Psoas muscle (tissue), 8 donors: ENCODE results near the gene DDX4. TPM values are rescaled to one million over a fixed set of nuclear protein-coding genes. Genes with fewer than 3 reads are reported as not detected.
"Not testable (repeated sequence)": the region's sequence is repeated elsewhere in the genome, so short reads cannot be mapped to it uniquely, and the experiment has no call there.

Experiments used
- ATAC-seq, 4 donors: fragments of 200-7000 bp; cut with Tn5 transposase; one replicate each; pipeline ENCODE4 v1.9.1; 2020; ENCODE audit warnings: moderate library complexity in 3 of 4, mild to moderate bottlenecking in 2 of 4
- DNase-seq, 2 donors: peaks; one replicate each; pipeline ENCODE4 v3.0.0-alpha.2; 2020
- H3K27ac ChIP-seq: fragments of 200-600 bp; one replicate; pipeline ENCODE4 v1.8.0; 2022
- H3K27me3 ChIP-seq, 3 donors: fragments of 200-600 bp in 1 of 3; one replicate each; pipeline versions ENCODE4 v1.6.1 to v1.8.0; 2013 to 2022; ENCODE audit warnings: low read length in 2 of 3, mild to moderate bottlenecking in 2 of 3, moderate library complexity in 1 of 3; ENCODE audit not compliant: insufficient read depth in 3 of 3
- H3K36me3 ChIP-seq, 2 donors: fragments of 200-600 bp in 1 of 2; one replicate each; pipeline versions ENCODE4 v1.6.1 to v1.8.0; 2013 to 2022; ENCODE audit warnings: low read depth in 1 of 2, mild to moderate bottlenecking in 1 of 2, moderate library complexity in 1 of 2; ENCODE audit not compliant: insufficient read depth in 1 of 2
- H3K4me1 ChIP-seq: fragments of 200-600 bp; one replicate; pipeline ENCODE4 v1.8.0; 2022
- H3K4me3 ChIP-seq: fragments of 200-600 bp; one replicate; pipeline ENCODE4 v1.8.0; 2022; ENCODE audit warnings: mild to moderate bottlenecking
- H3K9me3 ChIP-seq: fragments of 200-600 bp; one replicate; pipeline ENCODE4 v1.8.0; 2022
- WGBS, 3 donors: extraction: QIAGEN DNeasy Blood & Tissue Kit; methylation state at CpG; one replicate each; pipeline versions ENCODE4 v1.1.6 to v1.1.7; 2013; 5-methylcytosine and 5-hydroxymethylcytosine counted together
- intact Hi-C, 2 donors: fragments of 100-400 bp; cut with DNase I; formaldehyde crosslinking; loops; one replicate each; pipeline versions ENCODE4 v1.11.0 to v1.14.2; 2022
- polyA plus RNA-seq, 3 donors: library from polyadenylated mRNA; stranded (reverse); fragments of 200-250 nt; gene quantifications; one replicate each; pipeline ENCODE4 v1.2.3, GENCODE V29; 2013
- total RNA-seq, 4 donors: library from RNA; stranded (reverse); fragmentation: NEBNext Ultra II Directional in 2 of 4; extraction: Animal tissue kit (Norgen Biotek cat#: 25700) in 2 of 4; gene quantifications; one replicate each; pipeline versions ENCODE4 v1.2.1 to v1.2.4, GENCODE V29; 2021 to 2023
- TF ChIP-seq, protein P1 (sequence below): fragments of 200-600 bp; IDR thresholded peaks from one replicate; pipeline ENCODE4 v1.8.0; 2022; ENCODE audit warnings: antibody characterized with exemption
- donor health status: healthy with polysubstance abuse.
- donor health status: DM: no; HTN: no; CAD: no; lungs with moderate emphysema.
- donor health status: Bipolar disorder and iron deficiency.
- donor health status: healthy.
- donor health status: DM: yes; HTN: yes; CAD: no.
- donor health status: DM: no; HTN: no; CAD: no.
- donor health status: DM: no; HTN: no; CAD: no.
- donor health status: DM: yes; HTN: yes; CAD: no.

DDX4 gene
- total and polyA plus RNA-seq, 7 donors, result 0.03 to 0.18 TPM; not detected in 5

DNA sequence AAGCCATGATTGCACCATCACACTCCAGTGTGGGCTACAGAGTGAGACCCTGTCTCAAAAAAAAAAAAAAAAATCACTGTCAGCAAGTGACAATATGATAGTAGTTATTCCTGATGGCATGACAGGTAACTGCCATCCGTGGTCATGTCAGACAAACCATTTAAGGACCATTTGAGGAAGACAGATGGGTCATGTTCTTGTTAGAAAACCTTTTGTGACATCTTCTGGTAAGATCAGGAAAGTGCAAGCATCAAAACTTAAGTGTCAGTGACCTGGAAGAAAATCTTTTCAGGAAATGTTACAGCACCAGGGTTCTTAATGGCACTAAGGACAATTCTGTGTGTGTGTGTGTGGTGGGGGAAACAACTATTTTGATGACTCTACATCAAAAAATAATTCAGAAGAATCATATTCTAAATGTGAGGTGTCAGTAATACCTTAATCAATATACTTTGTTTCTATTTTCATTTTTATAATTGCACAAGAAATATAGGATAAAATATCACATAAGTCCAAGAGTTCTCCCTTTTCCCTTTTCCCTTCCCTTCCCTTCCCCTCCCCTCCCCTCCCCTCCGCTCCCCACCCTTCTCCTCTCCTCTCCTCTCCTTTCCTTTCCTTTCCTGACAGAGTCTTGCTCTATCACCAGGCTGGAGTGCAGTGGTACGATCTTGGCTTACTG lies 43.6 kb upstream of the DDX4 start:
- peak; percentile 25 to 60 (median 46) for ATAC-seq

DNA sequence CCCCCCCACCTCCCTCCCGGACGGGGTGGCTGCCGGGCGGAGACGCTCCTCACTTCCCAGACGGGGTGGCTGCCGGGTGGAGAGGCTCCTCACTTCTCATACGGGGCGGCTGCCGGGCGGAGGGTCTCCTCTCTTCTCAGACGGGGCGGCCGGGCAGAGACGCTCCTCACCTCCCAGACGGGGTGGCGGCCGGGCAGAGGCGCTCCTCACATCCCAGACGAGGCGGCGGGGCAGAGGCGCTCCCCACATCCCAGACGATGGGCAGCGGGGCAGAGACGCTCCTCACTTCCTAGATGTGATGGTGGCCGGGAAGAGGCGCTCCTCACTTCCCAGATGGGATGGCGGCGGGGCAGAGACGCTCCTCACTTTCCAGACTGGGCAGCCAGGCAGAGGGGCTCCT lies 41.2 kb upstream of the DDX4 start:
- H3K36me3 ChIP-seq, H3K9me3 ChIP-seq, DNase-seq, H3K27ac ChIP-seq, H3K4me3 ChIP-seq, ATAC-seq, H3K27me3 ChIP-seq: not testable (repeated sequence)
- H3K4me1 ChIP-seq, result peaks cover 11% of the 10 kb centered on the region
- intact Hi-C loops, result loop anchor here in 1 of 2 donors (5.0 kb wide), 1 partner anchor 524 kb away; the partner anchor contains the start of gene CDC20B
- WGBS, 3 donors, result 94 to 99% (median 97%) methylated on average over 12 to 28 of the region's 31 CpGs

More for the DNA sequence above, 43.6 kb upstream of the DDX4 start:
- Histone ChIP-seq H3K27me3 (no peaks in the 10 kb centered on the region), H3K9me3 (no peaks in the 10 kb centered on the region), H3K27ac (no peak overlapping the region), H3K4me1 (peaks cover 20% of the 10 kb centered on the region), H3K36me3 (peaks cover 0 to 9% of the 10 kb centered on the region in 2 donors), H3K4me3 (no peak overlapping the region)
- 64 to 74% (median 69%) methylated on average over 3 of the region's 3 CpGs for WGBS, 3 donors
- DNase-seq, result no peak
- intact Hi-C loops, result loop anchor here (5.0 kb wide), 4 partner anchors 272 to 367 kb away; no protein-coding TSS in a partner anchor
- TF ChIP-seq, protein P1, sequence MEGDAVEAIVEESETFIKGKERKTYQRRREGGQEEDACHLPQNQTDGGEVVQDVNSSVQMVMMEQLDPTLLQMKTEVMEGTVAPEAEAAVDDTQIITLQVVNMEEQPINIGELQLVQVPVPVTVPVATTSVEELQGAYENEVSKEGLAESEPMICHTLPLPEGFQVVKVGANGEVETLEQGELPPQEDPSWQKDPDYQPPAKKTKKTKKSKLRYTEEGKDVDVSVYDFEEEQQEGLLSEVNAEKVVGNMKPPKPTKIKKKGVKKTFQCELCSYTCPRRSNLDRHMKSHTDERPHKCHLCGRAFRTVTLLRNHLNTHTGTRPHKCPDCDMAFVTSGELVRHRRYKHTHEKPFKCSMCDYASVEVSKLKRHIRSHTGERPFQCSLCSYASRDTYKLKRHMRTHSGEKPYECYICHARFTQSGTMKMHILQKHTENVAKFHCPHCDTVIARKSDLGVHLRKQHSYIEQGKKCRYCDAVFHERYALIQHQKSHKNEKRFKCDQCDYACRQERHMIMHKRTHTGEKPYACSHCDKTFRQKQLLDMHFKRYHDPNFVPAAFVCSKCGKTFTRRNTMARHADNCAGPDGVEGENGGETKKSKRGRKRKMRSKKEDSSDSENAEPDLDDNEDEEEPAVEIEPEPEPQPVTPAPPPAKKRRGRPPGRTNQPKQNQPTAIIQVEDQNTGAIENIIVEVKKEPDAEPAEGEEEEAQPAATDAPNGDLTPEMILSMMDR, result peak; percentile 36

DNA sequence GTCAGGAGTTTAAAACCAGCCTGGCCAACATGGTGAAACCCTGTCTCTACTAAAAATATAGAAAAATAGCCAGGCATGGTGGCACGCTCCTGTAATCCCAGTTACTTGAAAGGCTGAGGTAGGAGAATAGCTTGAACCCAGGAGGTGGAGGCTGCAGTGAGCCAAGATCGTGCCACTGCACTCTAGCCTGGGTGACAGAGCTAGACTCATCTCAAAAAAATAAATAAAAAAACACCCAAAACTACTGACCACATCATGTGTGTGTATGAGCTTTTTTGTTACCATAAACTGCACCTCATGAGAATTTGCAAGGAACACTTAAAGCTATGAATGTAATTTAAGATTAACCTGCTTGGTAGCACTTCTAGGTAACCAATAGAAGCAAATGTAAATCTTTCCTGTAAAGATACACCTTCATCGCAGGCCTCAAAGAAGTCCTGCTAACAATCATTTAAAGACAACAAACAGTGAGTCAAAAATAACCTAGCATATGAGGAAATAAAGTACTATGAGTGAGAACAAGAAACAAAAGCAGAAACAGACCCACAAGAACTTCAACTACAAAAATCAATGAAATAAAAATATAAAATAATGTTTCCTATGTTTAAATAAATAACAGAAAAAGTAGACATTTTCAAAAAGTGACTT lies 38.7 kb upstream of the DDX4 start:
- Histone ChIP-seq H3K4me3 (no peak overlapping the region), H3K27ac (no peak overlapping the region), H3K4me1 (peaks cover 5% of the 10 kb centered on the region), H3K27me3 (no peaks in the 10 kb centered on the region), H3K9me3 (no peaks in the 10 kb centered on the region), H3K36me3 (peaks cover 0 to 19% of the 10 kb centered on the region in 2 donors)
- intact Hi-C loops, result loop anchor here in 1 of 2 donors (5.0 kb wide), 1 partner anchor 527 kb away; the partner anchor contains the start of gene CDC20B
- ATAC-seq, result peak in 1 of 4 donors; percentile 47
- TF ChIP-seq, protein P1, result no peak
- 61 to 88% (median 68%) methylated on average over 3 of the region's 3 CpGs for WGBS, 3 donors
- DNase-seq, result no peak

DNA sequence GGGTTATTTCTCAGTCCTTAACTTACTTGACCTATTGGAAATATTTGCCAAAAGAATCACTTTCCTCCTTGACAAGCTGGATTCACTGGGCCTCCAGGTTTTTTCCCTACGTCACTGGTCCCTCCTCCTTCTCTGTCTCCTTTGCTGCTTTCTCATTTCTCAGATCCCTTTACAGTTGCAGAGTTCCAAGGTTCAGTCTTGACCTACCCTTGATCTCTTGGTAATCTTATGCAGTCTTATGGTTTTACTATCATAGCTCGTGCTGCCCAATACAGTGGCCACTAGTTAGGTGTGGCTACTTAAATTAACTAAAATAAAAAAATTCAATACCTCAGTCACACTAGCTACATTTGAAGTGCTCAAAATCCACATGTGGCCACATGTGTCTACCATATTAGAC lies 37.1 kb upstream of the DDX4 start:
- H3K4me3 ChIP-seq, result no peak overlapping the region
- no peaks in the 10 kb centered on the region for H3K27me3 ChIP-seq
- no peaks in the 10 kb centered on the region for H3K9me3 ChIP-seq
- intact Hi-C loops, result no loop called here
- 71 to 98% (median 73%) methylated on average over 1 to 2 of the region's 2 CpGs for WGBS, 3 donors
- H3K36me3 ChIP-seq, result peaks cover 0 to 22% of the 10 kb centered on the region in 2 donors
- H3K27ac ChIP-seq, result no peak overlapping the region
- H3K4me1 ChIP-seq, result peaks cover 5% of the 10 kb centered on the region
- TF ChIP-seq, protein P1, result no peak
- no peak for DNase-seq
- ATAC-seq, result no peak

DNA sequence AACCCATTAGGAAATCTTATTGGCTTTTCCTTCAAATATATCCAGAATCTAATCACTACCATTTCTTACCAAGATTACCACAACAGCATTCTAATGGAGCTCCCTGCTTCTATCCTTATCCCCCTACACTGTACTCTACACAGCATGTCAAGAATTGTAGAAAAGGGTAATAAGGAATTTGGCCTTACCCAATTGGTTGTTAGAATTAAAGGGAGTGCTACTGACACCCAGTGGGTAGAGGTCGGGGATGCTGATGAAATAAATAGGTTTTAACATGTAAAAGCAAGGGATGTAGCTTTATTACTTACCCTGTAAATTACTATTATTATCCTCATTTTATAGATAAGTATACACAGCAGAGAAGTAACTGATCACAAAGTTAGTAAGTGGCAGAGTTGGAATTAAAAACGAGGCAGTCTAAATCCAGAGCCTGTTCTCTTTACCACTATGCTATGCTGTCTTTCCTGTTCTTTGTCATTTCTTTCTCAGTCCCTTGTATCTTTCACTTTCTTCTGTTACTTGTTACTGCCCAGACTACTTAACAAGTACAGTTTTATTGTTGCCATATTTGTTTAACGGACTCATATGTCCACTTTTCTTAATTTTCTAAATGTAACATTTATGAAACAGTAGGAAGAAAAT lies 36.3 kb upstream of the DDX4 start:
- ATAC-seq, result no peak
- H3K27me3 ChIP-seq, result no peaks in the 10 kb centered on the region
- 89 to 90% (median 89%) methylated on average over 3 of the region's 3 CpGs for whole genome bisulfite sequencing, 3 donors
- TF ChIP-seq, protein P1, result no peak
- no peak overlapping the region for H3K27ac ChIP-seq
- DNase-seq, result no peak
- no peak overlapping the region for H3K4me3 ChIP-seq
- no peaks in the 10 kb centered on the region for H3K9me3 ChIP-seq
- intact Hi-C loops, result no loop called here
- peaks cover 5% of the 10 kb centered on the region for H3K4me1 ChIP-seq
- peaks cover 0 to 22% of the 10 kb centered on the region in 2 donors for H3K36me3 ChIP-seq
